ENCODE data around the gene DLEC1.

Gene DLEC1

DNA sequence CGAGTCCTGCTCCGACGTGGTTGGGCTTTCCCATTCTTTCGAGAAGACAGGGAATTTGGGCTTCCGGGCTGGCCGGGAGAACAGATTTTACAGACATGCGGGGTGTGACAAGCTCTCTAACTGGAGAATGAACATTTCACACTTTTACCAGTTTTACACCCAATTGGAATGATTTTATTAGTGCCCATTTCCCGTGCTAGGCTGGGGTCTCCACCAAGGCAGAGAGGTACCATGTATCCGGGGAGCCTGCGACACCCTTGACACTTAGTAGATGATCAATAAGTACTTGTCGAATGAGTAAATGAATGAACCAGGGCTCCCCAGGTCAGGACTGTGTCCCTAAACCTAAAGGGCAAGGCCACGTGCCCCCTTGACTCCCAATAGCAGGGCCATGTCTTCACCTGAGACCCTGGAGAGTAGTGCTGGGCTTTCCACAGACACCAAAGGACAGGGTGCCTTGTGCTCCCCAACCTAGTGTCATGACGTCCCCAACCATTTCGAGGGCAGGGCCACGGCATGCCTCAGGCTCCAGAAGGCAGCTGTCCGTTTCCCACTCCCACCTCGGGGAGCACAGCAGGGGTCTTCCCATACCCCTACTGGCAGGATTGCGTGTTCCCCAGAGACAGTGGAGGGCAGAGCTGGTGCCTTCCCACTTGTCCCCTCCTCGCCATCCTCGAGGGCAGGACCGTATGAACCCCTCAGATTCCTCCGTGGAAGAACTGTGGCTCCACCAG is 98.8 kb downstream of the DLEC1 start:
- ATAC-seq, result no peak
- TF ChIP-seq, protein P1, sequence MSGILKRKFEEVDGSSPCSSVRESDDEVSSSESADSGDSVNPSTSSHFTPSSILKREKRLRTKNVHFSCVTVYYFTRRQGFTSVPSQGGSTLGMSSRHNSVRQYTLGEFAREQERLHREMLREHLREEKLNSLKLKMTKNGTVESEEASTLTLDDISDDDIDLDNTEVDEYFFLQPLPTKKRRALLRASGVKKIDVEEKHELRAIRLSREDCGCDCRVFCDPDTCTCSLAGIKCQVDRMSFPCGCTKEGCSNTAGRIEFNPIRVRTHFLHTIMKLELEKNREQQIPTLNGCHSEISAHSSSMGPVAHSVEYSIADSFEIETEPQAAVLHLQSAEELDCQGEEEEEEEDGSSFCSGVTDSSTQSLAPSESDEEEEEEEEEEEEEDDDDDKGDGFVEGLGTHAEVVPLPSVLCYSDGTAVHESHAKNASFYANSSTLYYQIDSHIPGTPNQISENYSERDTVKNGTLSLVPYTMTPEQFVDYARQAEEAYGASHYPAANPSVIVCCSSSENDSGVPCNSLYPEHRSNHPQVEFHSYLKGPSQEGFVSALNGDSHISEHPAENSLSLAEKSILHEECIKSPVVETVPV (CRISPR knock-in tag; IDR thresholded peaks at IDR 0.05), result no peak
- no peak for TF ChIP-seq ZNF8 (CRISPR knock-in tag; IDR thresholded peaks at IDR 0.05)
- no peak for TF ChIP-seq ZNF70 (CRISPR knock-in tag; IDR thresholded peaks at IDR 0.05)
- TF ChIP-seq RARB (CRISPR knock-in tag; IDR thresholded peaks at IDR 0.05), result no peak
- TF ChIP-seq, protein P2, sequence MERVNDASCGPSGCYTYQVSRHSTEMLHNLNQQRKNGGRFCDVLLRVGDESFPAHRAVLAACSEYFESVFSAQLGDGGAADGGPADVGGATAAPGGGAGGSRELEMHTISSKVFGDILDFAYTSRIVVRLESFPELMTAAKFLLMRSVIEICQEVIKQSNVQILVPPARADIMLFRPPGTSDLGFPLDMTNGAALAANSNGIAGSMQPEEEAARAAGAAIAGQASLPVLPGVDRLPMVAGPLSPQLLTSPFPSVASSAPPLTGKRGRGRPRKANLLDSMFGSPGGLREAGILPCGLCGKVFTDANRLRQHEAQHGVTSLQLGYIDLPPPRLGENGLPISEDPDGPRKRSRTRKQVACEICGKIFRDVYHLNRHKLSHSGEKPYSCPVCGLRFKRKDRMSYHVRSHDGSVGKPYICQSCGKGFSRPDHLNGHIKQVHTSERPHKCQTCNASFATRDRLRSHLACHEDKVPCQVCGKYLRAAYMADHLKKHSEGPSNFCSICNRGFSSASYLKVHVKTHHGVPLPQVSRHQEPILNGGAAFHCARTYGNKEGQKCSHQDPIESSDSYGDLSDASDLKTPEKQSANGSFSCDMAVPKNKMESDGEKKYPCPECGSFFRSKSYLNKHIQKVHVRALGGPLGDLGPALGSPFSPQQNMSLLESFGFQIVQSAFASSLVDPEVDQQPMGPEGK (CRISPR knock-in tag; IDR thresholded peaks at IDR 0.05; ENCODE audit: borderline replicate concordance), result no peak
- no peak for TF ChIP-seq SNAI2 (CRISPR knock-in tag; IDR thresholded peaks at IDR 0.05)
- TF ChIP-seq ZNF565 (CRISPR knock-in tag; conservative IDR thresholded peaks at IDR 0.05; ENCODE audit: low read depth), result no peak
- no peak for TF ChIP-seq ZFP3 (CRISPR knock-in tag; IDR thresholded peaks at IDR 0.05)
- TF ChIP-seq TCF4 (CRISPR knock-in tag; IDR thresholded peaks at IDR 0.05; ENCODE audit: borderline replicate concordance), result no peak
- no peak for TF ChIP-seq BACH2 (CRISPR knock-in tag; IDR thresholded peaks at IDR 0.05; ENCODE audit: borderline replicate concordance)
- TF ChIP-seq GLIS3 (CRISPR knock-in tag; IDR thresholded peaks at IDR 0.05), result no peak
- TF ChIP-seq ESRRG (CRISPR knock-in tag; IDR thresholded peaks at IDR 0.05), result no peak
- TF ChIP-seq, protein P3, sequence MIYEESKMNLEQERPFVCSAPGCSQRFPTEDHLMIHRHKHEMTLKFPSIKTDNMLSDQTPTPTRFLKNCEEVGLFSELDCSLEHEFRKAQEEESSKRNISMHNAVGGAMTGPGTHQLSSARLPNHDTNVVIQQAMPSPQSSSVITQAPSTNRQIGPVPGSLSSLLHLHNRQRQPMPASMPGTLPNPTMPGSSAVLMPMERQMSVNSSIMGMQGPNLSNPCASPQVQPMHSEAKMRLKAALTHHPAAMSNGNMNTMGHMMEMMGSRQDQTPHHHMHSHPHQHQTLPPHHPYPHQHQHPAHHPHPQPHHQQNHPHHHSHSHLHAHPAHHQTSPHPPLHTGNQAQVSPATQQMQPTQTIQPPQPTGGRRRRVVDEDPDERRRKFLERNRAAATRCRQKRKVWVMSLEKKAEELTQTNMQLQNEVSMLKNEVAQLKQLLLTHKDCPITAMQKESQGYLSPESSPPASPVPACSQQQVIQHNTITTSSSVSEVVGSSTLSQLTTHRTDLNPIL (CRISPR knock-in tag; IDR thresholded peaks at IDR 0.05; ENCODE audit: low read depth), result no peak
- TF ChIP-seq, protein P4, sequence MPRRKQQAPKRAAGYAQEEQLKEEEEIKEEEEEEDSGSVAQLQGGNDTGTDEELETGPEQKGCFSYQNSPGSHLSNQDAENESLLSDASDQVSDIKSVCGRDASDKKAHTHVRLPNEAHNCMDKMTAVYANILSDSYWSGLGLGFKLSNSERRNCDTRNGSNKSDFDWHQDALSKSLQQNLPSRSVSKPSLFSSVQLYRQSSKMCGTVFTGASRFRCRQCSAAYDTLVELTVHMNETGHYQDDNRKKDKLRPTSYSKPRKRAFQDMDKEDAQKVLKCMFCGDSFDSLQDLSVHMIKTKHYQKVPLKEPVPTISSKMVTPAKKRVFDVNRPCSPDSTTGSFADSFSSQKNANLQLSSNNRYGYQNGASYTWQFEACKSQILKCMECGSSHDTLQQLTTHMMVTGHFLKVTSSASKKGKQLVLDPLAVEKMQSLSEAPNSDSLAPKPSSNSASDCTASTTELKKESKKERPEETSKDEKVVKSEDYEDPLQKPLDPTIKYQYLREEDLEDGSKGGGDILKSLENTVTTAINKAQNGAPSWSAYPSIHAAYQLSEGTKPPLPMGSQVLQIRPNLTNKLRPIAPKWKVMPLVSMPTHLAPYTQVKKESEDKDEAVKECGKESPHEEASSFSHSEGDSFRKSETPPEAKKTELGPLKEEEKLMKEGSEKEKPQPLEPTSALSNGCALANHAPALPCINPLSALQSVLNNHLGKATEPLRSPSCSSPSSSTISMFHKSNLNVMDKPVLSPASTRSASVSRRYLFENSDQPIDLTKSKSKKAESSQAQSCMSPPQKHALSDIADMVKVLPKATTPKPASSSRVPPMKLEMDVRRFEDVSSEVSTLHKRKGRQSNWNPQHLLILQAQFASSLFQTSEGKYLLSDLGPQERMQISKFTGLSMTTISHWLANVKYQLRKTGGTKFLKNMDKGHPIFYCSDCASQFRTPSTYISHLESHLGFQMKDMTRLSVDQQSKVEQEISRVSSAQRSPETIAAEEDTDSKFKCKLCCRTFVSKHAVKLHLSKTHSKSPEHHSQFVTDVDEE (CRISPR knock-in tag; IDR thresholded peaks at IDR 0.05), result no peak
- TF ChIP-seq OSR1 (CRISPR knock-in tag; IDR thresholded peaks at IDR 0.05), result no peak
- no peak for TF ChIP-seq ISL1 (CRISPR knock-in tag; IDR thresholded peaks at IDR 0.05)
- no peak for TF ChIP-seq PPARA (CRISPR knock-in tag; IDR thresholded peaks at IDR 0.05; ENCODE audit: borderline replicate concordance)
- TF ChIP-seq ARNTL (CRISPR knock-in tag; IDR thresholded peaks at IDR 0.05; ENCODE audit: borderline replicate concordance, low read depth), result no peak
- no peak for TF ChIP-seq CSDC2 (CRISPR knock-in tag; IDR thresholded peaks at IDR 0.05)
- TF ChIP-seq, protein P5, sequence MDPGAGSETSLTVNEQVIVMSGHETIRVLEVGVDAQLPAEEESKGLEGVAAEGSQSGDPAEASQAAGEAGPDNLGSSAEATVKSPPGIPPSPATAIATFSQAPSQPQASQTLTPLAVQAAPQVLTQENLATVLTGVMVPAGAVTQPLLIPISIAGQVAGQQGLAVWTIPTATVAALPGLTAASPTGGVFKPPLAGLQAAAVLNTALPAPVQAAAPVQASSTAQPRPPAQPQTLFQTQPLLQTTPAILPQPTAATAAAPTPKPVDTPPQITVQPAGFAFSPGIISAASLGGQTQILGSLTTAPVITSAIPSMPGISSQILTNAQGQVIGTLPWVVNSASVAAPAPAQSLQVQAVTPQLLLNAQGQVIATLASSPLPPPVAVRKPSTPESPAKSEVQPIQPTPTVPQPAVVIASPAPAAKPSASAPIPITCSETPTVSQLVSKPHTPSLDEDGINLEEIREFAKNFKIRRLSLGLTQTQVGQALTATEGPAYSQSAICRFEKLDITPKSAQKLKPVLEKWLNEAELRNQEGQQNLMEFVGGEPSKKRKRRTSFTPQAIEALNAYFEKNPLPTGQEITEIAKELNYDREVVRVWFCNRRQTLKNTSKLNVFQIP (CRISPR knock-in tag; IDR thresholded peaks at IDR 0.05; ENCODE audit: borderline replicate concordance, low read depth), result no peak

DNA sequence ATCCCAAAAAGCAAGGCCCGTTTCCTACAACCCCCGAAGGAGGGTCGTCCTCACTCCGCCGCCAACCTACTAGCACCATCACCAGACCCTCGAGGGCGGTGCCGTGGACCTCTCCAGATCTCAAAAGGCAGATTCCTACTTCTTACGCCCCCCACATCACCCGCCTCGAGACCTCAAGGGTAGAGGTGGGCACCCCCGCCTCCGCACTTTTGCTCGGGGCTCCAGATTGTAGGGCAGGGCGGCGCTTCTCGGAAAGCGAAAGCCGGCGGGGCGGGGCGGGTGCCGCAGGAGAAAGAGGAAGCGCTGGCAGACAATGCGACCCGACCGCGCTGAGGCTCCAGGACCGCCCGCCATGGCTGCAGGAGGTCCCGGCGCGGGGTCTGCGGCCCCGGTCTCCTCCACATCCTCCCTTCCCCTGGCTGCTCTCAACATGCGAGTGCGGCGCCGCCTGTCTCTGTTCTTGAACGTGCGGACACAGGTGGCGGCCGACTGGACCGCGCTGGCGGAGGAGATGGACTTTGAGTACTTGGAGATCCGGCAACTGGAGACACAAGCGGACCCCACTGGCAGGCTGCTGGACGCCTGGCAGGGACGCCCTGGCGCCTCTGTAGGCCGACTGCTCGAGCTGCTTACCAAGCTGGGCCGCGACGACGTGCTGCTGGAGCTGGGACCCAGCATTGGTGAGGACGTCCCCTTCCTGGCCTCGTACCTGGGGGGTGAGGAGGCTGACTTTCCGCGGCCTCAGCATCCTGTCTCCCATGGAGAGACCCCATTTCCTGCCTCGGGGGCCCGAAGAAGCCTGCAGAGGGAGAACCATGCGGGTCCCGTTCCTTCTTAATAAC is 99.6 kb downstream of the DLEC1 start, which contains the start of gene MYD88:
MYD88 (plus strand) TSS at position 313 of the 842 bp plus-strand sequence; CDS start at position 353, 40 bp downstream.
- ATAC-seq, result peak; percentile 65
- TF ChIP-seq TCF4 (CRISPR knock-in tag; IDR thresholded peaks at IDR 0.05; ENCODE audit: borderline replicate concordance), result no peak
- no peak for TF ChIP-seq ZC3H10 (CRISPR knock-in tag; IDR thresholded peaks at IDR 0.05)
- TF ChIP-seq TOX (CRISPR knock-in tag; IDR thresholded peaks at IDR 0.05; ENCODE audit: borderline replicate concordance), result no peak
- TF ChIP-seq, protein P2 (CRISPR knock-in tag; IDR thresholded peaks at IDR 0.05; ENCODE audit: borderline replicate concordance), result no peak
- TF ChIP-seq ZNF565 (CRISPR knock-in tag; conservative IDR thresholded peaks at IDR 0.05; ENCODE audit: low read depth), result no peak
- TF ChIP-seq, protein P1 (CRISPR knock-in tag; IDR thresholded peaks at IDR 0.05), result no peak
- no peak for TF ChIP-seq BACH2 (CRISPR knock-in tag; IDR thresholded peaks at IDR 0.05; ENCODE audit: borderline replicate concordance)
- TF ChIP-seq ESRRG (CRISPR knock-in tag; IDR thresholded peaks at IDR 0.05), result no peak
- TF ChIP-seq, protein P3 (CRISPR knock-in tag; IDR thresholded peaks at IDR 0.05; ENCODE audit: low read depth), result no peak
- TF ChIP-seq ZNF8 (CRISPR knock-in tag; IDR thresholded peaks at IDR 0.05), result no peak
- no peak for TF ChIP-seq ARNTL (CRISPR knock-in tag; IDR thresholded peaks at IDR 0.05; ENCODE audit: borderline replicate concordance, low read depth)
- no peak for TF ChIP-seq ZFP3 (CRISPR knock-in tag; IDR thresholded peaks at IDR 0.05)
- no peak for TF ChIP-seq ZNF70 (CRISPR knock-in tag; IDR thresholded peaks at IDR 0.05)
- no peak for TF ChIP-seq PPARA (CRISPR knock-in tag; IDR thresholded peaks at IDR 0.05; ENCODE audit: borderline replicate concordance)
- no peak for TF ChIP-seq GLIS3 (CRISPR knock-in tag; IDR thresholded peaks at IDR 0.05)
- no peak for TF ChIP-seq SNAI2 (CRISPR knock-in tag; IDR thresholded peaks at IDR 0.05)

All from SK-N-SH treated with all-trans-retinoic acid at 6 μM for 48 hours (cell line).